GM19397 (cell line): ENCODE data around the gene RAB43.

ENCODE experiments used
- ATAC-seq: cut with Tn5 transposase; IDR thresholded peaks from one replicate; pipeline ENCODE4 v1.9.1; 2021; ENCODE audit warnings: mild to moderate bottlenecking, moderate library complexity; ENCODE audit not compliant: unreplicated experiment

Gene RAB43

GRCh38 chr3:129061888-129062834 is 59.4 kb downstream of the RAB43 start:
- ATAC-seq = no peak

- no peak for ATAC-seq
These were observed 60.3 kb downstream of the RAB43 start for GRCh38 chr3:129061023-129061887.

DNA sequence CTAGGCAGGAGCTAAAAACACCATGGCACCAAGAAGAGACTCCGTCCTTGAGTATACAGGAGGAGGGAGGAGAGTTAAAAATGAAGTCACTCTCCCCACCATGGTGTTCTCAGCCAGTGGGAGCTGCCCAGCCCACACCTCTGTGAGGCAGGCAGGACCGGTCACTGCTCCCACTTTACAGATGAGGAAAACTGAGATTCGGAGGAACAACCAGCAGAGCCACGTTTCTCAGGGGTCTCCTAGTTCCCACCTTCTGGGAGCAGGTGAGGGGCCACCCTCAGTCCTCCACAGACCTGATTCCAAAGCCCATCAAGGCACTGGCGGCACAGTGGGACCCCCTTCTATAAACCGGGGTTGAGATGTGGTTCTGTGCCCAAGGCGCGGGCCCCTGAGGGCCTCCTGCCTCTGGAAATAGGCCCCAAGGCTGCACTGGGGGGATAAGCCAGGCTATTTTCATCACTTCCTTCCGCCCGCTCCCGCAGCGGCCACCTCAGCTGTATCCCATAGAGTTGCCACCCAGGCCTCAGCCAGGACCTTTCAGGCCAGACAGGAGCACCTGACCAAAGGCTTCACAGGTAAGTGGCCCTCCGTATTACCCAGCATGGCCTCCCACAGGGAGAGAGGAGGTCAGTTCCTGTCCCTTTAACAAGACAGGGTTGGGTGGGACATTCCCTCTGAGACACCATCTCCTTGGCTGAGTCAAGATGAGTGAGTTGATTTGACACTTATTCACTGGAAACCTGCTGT is 61.2 kb downstream of the RAB43 start, which contains the start of gene GP9:
TSS of gene GP9 (plus strand) at position 504 of the 747 bp plus-strand sequence. CDS start 961 bp downstream, outside the sequence.
- no peak for ATAC-seq

DNA sequence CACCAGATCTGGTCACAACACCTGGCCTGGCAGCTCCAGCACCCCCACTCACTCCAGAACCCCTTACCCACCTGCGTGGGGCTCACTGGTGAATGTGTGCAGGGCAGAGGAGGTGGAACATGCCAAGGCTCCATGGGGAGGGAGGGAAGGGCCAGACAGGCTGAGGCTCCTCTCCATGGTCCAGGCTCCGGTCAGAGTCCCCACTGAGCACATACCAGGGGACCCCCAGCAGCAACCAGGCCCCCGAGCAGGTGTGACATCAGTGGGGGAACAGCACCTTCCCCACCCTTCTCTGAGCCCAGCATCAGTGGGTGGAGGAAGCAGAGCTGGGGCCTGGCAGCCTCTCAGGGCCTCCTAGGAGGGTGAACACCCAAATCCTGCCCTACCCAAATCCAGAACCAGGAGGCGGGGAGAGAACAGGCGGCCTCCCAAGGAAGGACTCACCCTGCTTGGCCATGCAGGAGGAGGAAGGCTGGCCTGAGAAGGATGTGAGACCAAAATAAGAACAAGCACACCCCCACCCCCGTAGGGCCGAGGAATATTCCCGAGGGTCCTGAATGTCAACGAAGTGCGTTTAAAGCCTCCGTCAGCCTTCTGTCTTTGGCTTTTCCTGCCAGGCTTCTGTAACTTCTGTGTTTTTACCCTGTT is 62.2 kb downstream of the RAB43 start:
- ATAC-seq = no peak

DNA sequence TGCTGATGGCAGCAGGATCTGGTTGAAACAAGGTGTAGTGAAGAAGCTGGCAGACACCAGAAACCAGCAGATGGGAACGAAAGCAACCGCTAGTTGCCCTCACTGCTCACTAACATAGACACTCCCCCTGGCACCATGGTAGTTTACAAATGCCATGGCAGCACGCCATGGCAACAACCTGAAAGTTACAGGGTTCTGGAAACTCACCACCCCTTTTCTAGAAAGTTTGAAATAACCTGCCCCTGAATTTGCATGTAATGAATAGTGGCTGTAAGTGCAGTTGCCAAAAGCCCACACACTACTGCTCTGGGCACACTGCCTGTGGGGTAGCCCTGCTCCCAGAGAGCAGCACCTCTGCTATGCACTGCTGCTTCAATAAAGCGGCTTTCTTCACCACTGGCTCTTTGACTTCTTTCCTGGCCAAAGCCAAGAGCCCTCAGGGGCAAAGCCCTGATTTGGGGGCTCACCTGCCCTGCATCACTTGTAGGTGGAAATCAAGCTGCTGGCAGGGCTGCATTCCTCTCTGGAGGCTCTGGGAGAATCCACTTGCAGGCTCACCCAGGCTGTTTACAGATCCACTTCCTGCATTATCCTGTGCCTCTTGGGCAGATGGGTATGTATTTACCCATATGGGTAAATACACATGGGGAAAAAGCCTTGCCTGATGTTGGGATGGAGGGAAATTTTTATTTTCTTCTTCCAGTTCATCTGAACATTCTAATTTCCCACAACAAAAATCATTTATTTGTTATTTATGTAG is 63.0 kb downstream of the RAB43 start:
- no peak for ATAC-seq

DNA sequence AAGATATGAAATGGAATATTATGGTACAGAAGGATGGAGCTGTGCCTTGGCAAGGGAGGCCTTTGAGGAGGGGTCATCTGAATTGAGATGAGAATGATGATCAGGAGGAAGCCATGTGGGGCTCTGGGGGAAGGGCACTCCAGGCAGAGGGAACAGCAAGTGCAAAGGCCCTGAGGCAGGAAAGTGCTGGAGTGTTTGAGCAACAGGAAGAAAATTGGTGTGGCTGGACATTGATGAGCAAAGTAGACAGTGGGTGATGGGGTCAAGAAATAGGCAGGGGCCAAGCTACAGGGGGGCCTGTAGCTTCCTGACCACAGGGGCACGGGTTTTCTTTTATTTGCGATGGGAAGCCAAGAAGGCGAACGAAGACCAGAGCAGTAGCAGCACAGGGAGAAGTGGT is 64.4 kb downstream of the RAB43 start:
- ATAC-seq = no peak

DNA sequence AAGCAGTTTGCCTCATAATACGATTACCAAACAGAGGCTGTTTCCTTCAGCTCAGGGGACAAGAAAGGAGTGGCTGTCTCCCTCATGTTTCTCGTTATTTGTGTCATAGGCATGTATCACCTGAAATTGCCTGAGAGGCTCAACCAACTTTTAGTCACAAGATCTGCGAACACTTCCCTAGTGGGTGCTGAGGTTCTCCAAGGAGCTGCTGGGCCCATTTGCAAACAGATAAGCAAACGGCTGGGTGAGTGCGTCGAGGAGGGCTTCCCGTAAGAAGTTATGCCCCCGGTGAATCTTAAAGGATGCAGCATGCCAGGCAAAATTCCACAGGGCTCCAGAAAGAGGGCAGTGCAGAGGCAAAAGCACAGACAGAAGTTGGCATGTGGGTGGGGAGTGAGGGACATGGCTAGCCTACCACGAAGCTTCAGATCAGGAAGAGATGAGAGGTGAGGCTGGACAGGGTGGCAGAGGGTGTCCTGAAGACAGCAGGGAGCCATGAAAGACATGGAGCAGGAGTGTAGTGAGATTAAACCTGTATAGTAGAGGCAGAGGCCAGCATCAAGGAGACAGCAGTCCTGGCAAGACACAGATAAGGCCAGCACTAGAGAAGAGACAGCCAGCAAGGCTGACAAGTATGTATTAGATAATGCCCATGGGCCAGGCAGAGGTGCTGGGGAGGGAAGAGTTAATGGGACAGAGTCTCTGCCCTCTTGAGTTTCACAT is 65.0 kb downstream of the RAB43 start:
- no peak for ATAC-seq

- ATAC-seq = no peak
These were observed 66.9 kb downstream of the RAB43 start for GRCh38 chr3:129054605-129055104.

DNA sequence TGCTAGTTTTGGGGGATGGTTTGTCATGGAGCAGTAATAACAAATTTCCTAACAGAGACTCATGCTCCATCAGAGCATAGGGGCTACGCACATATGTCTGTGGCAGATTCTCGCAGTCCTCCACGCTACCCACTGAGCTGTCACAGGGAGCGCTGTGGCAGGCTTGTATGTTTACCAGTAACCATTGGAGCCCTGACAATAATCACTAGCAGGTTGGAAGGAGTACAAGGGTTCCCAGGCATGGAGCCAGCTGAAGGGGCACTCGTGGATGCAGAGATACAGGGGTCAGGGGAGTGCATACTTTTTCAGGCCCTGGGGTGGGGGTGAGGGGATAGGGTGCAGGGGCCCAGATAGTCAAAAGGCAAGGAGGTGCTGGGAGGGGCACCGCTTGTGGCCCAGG is 68.9 kb downstream of the RAB43 start:
- no peak for ATAC-seq

GRCh38 chr3:129051871-129052340 is 69.7 kb downstream of the RAB43 start:
- no peak for ATAC-seq

DNA sequence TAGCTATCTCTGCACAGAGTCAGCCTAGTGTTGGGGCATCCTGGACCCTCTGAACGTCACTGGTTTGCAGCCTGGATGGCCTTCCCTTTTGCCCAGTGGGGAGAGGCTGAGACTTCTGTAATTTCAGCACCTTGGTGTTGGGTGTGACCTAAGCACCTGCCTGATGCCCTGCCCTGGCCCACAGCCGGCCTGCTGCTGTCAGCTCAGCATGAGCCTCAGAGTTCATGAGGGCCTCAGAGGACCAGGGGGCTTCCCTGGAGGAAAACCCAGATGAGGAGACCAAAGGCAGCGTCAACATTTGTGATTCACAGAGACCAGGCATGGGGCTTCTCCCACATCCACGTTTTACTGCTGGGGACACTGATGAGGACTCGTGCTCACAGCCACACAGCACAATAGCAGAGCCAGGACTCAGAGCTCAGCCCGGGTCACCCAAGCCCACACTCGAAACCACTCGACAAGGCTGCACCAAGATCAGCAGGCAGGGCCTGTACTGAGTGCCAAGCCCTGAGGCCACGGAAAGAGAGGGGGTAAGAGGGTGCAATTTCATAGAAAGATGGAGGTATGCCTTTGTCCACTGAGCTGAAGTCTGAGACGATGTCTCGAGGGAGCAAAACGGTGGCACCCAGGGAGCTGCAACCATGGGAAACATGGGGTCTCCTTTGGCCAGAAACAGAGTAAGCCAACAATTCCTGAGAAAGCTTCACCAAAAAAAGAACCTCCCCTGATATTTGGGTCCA is 70.9 kb downstream of the RAB43 start:
- no peak for ATAC-seq

- no peak for ATAC-seq
These were observed 74.1 kb downstream of the RAB43 start for GRCh38 chr3:129047553-129047839.

GRCh38 chr3:129046732-129047552 is 74.7 kb downstream of the RAB43 start:
- no peak for ATAC-seq

DNA sequence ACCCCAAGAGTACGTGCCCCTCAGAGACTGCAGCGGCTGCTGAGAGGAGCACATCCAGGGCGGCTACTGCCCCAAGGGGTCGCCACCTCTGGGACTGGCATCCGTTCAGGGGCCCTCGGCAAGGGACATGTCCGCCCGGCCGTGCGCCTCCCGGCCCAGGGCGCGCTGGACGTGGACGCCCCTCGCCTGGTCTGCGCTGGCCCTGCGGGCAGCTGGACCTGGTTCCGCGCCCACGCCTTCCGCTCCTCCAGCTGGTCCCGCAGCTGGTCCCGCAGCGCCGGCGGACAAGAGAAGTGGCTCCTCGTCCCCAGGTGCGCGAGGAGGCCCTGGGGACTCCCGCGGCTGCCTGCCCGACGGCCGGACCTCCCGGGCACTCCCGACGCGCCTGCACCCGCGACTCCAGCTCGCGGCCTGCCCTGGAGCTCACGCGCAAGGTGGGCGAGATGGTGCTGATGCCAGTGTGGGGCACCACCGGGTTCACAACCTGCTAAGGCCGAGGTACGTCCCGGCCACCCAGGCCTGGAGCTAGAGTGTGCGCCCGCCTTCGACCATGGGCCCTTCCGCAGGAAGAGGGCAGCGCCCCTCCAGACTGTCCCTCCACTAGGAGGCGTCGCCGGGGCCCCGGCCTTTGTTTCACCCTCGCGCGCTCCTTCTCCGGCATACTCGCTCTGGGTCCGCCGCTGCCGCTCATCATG is 75.4 kb downstream of the RAB43 start:
- ATAC-seq = no peak

- no peak for ATAC-seq
These were observed 75.9 kb downstream of the RAB43 start for GRCh38 chr3:129045675-129046036.

- no peak for ATAC-seq
These were observed 80.9 kb downstream of the RAB43 start for GRCh38 chr3:129040579-129041300.
